Glomerular endothelial cell (primary cell): ENCODE results near the gene MAN1B1. TPM values are rescaled to one million over a fixed set of nuclear protein-coding genes. Genes with fewer than 3 reads are reported as not detected.

Experiments used
- DNase-seq: peaks from one replicate; pipeline ENCODE4 v3.0.0-alpha.2; 2011; ENCODE audit warnings: low read depth, low spot score; ENCODE audit errors: extremely low read depth
- total RNA-seq: library from RNA; depleted of rRNA; stranded (reverse); fragments of >200 nt; gene quantifications from 2 replicates; pipeline ENCODE4 v1.2.3, GENCODE V29; 2015

Gene MAN1B1
- total RNA-seq, 1 donor from 2014 or later: 118 TPM

DNA sequence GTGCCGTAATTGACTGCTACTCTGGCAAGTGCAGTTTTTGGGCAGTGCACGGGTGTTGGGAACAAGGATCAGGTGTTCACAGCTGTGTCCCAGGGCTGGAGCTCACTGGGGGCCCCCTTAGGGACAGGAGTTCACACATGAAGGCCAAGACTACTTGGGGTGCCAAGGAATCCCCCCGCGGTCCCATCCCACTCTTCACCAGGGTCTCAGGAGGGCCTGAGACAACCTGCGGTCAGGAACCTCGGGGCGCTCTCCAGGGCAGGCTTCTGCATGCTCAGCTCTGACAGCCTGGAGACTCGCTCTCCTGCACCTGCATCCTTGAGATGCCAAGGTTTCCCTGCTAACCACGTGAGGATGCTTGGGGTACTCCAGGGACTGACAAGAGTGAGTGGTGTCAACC, 2.3 kb upstream of the MAN1B1 start:
- DNase-seq: no peak

DNA sequence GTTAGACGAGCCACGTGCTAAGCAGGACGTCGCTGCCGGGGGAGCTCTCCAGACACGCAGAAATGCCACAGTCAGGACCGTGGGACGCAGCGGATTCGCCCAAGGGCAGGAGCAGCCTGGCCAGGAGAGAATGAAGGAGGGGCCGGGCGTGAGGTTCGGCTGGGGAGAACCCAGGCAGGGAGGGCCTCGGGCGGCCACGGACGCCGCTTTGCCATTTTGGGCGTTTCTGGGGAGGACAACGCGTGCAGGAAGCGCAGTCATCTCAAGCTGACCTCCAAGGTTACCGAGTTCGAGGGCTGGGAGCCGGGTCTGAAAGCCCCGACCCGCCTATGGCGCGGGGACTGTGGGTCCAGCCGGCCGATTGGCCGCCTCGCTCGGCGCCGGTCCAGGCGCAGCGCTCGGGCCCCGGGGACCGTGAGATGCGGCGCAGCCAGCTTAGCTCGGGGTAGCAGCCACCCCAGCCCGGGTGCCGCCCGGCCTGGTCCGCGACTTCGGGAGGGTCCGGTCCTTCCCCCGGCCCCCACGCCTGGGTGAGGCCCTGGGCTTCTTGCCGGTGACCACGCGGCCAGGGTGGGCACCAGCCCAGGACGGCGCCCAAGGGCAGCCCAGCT, 760 bp upstream of the MAN1B1 start:
- no peak for DNase-seq

DNA sequence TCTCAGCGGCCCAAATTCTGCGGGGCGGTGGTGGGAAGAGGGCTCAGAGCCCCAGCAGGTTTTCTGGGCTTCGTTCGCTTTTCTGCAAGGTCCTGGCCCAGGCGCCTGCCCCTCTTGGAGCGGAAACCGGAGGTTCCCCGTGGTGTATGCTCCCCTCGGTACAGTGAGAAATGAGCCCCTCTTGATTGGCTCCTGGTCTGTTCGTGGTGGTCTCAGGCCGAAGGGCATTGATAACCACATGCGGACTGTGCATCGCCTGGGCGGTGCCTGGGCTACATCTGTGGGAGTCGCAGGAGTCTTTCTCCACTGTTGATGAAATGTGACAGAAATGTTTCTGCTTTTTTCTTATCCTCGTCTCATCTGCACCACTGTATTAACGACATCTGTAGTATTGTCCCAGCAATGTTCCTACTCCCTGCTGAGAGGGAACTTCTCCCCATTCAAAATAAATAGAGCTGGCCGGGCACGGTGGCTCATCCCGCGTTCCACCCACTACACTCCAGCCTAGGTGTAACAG, 682 bp downstream of the MAN1B1 start:
- DNase-seq: no peak

DNA sequence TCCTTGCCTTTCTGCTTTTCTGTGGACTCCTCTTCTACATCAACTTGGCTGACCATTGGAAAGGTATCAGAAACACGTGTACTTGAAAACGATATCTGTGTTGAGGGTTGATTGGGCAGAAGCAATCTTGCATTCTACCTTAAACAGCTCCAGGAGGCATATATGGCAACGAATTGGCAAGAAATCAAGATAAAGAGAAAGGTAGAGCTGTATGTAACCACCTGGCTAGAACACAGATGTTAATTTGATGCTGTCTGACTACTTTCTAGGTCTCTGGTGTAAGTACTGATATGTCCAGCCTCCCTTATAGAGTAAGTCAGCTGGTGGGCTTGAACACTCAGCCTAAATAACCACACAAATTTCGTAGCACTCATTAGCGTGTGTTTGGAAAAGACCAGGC, 1.3 kb downstream of the MAN1B1 start:
- no peak for DNase-seq

DNA sequence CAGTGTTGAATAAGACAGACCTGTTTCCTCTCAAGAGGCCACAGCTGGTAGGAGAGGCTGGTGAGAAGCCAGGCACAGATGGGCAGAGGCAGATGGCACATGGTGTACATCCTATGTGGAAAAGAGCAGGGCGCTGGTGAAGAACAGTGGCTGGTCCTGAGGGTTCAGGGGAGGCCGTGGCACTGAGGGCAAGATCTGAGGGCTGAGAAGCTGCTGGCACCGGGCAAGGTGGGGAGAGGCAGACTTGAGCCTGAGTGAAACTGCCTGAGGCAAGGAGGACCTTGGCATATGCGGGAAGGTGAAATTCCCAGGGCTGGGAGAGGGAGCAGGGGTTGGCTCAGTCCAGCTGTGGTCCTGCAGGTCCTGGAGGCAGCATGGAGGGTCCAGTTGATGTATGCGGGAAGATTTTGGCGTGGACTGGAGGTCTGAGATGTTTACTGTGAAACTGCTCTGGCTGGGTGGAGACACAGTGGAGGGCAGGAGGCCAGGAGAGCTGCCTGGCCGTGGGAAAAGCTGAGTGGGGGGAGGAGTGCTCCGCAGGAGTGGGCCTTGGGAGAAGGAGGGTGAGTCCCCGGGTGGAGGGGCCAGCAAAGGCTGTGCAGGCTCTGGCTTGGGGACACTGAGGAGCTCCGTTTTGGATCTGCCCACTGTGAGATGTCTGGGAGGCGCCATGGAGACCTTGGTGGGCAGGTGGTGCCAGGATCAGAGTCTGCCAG, 2.6 kb downstream of the MAN1B1 start:
- DNase-seq: no peak

DNA sequence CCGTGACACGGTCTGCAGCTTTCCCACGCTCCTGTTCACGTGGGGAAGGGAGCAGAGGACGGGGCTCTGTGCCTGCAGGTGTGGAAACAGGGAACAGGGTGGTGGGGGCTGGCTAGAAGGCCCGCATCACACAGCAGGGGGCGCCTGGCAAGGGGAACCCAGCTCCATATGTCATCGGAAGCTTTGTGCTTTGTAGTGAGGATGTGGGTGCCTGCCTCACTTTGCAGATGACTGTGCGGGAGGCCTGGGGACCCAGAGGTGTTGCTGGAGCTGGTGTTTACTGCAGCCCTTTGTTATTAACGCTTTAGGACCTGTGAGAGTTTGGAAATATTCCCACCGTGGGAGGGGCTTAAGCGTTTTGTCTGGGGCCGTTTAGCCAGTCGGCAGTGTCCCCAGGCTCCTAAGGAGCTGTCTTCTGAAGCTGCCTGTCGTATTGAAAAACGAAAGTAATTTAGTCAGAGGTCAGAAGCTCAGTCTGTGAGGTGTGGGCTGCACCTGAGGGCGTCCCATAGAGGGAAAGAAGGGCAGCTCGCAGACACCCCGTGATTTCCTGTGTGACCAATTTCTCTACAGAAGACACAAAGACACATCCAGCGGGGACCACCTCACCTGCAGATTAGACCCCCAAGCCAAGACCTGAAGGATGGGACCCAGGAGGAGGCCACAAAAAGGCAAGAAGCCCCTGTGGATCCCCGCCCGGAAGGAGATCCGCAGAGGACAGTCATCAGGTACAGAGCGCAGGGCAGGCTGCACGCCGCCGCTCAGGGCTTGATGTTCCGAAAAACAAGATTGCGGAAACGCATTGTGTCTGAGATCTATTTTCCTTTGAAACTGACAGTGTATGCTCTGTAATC, 9.1 kb downstream of the MAN1B1 start:
- DNase-seq: no peak

DNA sequence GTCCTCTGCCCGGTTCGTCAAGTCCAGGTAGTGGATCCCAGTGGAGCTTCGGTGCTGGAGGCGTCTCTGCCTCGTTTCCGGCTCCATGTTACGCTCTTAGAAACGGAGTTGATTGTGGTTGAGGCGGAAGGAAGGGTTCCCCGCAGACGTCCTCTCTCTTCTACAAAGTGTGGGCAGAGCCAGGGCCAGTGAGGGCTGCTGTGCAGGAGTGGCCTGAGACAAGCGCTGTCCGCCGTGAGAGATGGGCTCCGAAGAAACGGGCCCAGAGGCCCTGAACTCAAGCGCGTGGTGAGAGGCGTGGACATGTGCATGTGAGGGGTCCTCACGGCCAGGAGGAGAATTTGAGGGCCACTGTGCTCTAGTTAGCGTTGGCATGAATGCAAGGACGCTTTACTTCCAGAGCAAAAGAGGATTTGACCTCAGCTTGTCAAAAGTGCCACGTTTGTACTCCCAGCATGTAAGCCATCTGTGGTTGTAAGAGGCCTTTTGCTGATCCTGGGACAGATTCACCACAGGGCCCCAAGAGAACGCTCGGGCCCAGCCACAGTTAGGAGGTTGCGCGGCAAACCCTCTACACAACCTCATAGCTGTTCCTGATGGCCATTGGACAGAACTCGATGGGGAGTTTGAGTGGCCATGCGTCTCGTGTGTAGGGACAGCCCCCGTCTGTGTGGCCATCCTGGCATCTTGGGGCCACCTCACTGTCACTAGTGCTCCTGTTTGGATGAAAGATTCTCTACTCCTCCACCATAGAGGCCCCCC, 10.2 kb downstream of the MAN1B1 start:
- no peak for DNase-seq

DNA sequence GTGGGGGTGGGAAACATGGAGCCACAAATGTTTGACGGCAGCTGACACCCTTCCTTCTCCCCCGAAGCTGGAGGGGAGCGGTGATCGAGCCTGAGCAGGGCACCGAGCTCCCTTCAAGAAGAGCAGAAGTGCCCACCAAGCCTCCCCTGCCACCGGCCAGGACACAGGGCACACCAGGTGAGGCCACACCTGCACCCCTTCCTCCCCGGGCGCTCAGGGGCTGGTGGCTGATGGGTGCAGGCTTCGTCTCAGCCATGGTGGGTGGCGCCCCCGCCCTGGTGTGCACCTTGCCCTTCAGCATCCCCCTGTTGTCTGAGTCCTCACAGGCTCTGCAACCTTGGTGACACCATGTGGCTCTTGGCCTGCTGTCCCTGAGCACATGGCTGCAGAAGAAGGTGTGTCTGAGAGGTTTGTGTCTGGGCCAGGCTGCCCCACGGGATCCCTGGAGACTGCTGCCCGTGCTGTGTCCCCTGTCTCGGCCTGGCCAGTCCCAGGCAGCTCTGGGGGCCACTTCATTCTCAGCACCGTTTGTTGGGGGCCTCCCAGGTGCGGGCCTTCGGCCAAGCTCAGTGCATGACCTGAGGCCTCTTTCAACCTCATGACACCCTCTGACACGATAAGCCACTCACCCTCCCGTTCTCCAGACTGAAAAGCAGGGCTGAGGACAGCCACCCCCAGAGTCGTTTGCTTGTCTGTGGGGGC, 11.1 kb downstream of the MAN1B1 start:
- no peak for DNase-seq

DNA sequence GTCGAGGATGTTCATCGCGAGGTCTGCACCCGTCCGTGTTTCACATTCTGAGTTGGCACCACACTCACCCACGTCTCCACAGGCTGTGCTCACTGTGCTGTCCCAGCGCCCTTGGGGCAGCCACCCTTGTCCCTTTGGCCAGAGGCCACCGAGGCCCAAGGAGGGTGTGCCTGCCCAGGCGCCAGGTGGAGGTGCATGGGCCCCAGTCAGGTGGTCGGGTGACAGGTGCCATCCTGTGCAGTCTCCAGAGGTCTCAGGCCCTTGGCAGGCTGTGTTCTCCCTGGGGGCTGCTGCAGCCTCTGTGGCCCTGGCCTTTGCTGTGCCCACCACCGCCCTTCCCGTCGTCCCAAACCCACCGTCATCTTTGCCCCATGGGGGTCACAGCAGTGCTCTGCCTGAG, 12.4 kb downstream of the MAN1B1 start:
- no peak for DNase-seq

DNA sequence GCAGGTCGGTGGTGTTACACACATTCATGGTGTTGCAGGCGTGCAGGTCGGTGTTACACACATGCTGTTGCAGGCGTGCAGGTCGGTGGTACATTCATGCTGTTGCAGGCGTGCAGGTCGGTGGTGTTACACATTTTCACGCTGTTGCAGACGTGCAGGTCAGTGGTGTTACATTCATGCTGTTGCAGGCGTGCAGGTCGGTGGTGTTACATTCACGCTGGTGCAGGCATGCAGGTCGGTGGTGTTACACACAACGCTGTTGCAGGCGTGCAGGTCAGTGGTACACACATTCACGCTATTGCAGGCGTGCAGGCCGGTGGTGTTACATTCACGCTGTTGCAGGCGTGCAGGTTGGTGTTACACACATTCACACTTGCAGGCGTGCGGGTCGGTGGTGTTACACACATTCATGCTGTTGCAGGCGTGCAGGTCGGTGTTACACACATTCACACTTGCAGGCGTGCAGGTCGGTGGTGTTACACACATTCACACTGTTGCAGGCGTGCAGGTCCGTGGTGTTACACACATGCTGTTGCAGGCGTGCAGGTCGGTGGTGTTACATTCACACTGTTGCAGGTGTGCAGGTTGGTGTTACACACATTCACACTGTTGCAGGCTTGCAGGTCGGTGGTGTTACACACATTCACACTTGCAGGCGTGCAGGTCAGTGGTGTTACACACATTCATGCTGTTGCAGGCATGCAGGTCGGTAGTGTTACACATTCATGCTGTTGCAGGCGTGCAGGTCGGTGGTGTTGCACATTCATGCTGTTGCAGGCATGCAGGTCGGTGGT, 16.6 kb downstream of the MAN1B1 start:
- DNase-seq: no peak

DNA sequence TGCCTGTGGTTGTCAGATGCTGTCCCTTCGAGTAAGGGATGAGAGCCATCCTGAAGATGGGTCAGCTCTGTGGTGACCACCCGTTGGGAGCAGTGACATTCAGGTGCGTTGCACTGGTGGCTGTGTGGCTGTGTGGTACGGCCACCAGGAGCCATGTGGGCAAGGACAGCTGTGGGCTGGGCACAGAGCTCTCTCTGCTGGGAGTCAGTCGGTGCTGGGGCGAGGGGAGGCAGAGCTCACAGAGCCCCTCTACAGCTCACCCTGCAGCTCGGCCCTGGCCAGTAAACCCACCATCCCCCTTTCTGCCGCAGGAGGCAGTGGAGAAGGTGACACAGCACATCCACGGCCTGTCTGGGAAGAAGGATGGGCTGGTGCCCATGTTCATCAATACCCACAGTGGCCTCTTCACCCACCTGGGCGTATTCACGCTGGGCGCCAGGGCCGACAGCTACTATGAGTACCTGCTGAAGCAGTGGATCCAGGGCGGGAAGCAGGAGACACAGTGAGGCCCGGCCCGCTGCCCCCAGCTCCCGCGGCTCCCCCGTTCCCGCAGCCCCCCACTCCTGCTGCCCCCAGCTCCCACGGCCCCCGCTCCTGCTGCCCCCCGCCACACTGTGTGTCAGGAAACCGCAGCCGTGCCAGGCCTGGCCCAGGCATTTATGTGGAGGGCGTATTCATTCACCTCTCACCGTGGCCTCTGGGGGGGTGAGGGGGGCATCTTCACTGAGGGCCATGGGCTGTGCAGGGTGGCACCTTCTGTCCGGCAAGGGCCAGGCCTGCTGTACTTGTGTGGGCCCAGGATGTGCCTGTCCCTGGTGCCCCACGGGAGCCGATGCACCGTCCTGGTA, 19.3 kb downstream of the MAN1B1 start:
- DNase-seq: no peak

DNA sequence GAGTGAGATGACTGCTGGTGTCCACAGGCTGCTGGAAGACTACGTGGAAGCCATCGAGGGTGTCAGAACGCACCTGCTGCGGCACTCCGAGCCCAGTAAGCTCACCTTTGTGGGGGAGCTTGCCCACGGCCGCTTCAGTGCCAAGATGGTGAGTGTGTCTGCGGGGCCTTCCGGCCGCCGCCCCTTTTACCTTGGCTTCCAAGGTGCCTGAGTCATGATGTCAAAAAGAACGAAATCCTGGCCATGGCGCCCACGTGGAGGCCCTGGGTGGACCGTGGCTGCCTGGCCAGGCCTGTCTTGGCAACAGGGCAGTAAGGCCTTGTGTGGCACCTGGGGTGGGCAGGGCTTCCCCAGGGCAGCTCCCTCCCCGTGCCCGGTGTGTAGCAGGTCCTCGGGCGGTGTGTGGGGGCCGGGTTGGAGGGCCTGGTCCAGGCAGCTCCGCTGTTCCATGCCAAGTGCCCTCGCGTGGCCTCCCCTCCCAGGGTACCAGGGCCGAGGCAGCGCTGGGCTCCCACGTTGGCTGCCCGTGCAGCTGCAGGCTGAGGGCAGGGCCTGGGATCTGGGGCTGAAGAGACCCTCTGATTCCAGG, 20.0 kb downstream of the MAN1B1 start:
- DNase-seq: no peak

DNA sequence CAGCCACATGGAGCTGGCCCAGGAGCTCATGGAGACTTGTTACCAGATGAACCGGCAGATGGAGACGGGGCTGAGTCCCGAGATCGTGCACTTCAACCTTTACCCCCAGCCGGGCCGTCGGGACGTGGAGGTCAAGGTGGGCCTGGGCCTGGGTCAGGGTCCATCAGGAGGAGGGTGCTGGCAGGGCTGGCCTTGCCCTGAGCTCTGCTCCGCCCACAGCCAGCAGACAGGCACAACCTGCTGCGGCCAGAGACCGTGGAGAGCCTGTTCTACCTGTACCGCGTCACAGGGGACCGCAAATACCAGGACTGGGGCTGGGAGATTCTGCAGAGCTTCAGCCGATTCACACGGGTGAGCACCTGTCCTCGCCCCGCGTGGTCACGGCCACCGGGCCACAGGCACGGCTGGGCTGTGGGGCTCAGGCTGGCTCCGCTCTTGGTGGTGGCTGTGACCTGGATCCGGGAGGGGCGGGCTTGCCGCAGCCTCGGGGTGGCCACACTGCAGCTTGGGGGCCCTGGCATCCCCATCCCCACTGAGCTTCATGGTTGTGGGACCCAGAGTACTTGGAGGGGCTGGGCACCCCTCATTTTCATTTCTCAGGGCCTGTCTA, 20.6 kb downstream of the MAN1B1 start:
- DNase-seq: no peak

DNA sequence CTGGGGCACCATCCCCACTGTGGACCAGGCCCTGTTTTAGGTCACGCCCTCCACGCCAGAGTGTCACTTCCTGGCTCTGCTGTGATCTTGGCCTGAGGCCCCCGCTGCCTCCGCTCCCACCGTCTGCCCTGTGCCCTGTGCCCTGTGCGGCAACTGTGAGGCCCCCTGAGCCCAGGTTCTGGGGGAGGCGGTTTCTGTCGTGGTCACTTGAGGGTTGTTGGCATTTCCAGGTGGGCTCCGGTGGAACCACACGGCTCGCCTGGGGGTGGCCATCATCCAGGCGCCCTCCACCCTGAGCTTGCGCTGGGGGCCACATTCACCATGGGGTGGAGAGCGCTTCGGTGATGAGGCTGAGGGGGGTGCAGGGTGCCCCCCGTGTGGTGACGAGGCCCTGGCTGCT, 21.2 kb downstream of the MAN1B1 start:
- DNase-seq: no peak

DNA sequence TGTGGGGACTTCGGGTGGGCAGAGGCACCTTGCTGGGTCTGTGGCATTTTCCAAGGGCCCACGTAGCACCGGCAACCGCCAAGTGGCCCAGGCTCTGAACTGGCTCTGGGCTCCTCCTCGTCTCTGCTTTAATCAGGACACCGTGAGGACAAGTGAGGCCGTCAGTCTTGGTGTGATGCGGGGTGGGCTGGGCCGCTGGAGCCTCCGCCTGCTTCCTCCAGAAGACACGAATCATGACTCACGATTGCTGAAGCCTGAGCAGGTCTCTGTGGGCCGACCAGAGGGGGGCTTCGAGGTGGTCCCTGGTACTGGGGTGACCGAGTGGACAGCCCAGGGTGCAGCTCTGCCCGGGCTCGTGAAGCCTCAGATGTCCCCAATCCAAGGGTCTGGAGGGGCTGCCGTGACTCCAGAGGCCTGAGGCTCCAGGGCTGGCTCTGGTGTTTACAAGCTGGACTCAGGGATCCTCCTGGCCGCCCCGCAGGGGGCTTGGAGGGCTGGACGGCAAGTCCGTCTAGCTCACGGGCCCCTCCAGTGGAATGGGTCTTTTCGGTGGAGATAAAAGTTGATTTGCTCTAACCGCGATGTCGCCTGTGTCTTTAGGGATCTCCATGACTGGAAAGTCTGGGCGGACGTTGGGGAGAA, 21.9 kb downstream of the MAN1B1 start:
- no peak for DNase-seq

DNA sequence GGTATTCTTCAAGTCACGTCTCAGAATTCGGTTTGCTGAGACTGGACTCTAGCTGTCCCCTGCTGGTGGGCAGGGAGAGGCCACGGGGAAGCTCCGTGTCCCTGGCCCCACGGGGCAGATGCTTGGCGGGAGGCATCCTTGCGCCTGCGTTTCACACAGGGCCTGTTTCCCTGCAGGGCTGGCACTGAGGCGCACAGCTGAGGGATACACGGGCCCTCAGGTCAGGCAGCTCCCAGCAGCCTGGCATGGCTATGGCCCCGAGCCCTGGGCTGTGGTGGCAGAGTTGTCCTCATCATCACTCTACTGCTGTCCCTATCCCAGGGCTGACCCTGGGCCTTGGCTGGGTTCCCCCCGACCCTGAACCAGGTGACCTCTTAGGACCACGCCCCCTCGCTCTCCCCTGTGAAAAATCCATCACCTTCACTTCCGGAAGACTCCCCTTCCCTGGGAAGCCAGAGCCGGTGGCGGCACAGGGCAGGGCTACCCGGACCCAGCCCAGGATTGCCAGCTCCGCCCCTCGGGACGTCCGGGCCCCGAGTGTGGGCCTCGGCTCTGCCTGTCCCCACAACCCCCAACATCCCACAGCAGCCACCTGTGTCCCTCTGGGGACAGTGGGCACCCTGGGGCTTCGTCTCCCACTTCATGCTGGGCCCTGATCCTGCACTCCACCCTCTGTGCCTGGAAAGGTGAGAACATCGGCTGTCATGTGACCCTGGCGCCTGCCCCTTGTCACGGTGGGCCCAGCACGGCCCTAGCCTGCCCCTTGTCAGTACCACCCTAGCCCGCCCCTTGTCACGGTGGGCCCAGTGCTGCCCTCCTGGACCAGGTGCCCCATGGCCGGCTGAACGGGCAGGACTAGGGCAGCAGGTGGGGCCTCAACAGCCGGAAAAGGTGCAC, 22.7 kb downstream of the MAN1B1 start:
- no peak for DNase-seq
